ENCODE data around the gene NUP88.

DNA sequence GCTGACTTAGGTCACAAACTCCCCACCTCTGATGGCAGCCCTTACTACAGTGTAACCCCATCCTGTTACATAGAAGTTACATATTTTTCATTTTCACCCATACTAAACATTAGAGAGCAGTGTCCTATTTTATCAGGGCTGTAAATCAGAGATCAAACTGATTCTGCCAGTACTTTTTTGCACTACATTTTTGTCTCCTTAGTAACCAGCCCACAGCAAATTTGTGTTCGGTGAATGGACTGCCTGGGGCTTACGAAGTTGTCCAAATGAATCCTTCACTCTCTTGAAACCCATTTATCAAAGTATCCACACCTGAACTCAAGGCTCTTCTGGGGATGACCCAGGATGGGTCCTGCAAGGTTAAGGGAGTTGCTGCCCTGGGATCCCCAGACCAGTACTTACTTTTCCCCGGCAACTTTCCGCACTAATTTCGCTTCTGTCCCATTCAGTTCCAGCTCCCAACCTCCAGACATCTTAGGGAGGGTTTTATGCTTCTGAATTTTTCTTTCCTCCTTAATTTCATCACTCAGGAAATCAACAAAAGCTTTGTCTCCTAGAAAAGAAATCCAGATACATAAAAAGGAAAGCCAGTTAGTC lies 18.4 kb upstream of the NUP88 start:
- TF ChIP-seq, protein P1, sequence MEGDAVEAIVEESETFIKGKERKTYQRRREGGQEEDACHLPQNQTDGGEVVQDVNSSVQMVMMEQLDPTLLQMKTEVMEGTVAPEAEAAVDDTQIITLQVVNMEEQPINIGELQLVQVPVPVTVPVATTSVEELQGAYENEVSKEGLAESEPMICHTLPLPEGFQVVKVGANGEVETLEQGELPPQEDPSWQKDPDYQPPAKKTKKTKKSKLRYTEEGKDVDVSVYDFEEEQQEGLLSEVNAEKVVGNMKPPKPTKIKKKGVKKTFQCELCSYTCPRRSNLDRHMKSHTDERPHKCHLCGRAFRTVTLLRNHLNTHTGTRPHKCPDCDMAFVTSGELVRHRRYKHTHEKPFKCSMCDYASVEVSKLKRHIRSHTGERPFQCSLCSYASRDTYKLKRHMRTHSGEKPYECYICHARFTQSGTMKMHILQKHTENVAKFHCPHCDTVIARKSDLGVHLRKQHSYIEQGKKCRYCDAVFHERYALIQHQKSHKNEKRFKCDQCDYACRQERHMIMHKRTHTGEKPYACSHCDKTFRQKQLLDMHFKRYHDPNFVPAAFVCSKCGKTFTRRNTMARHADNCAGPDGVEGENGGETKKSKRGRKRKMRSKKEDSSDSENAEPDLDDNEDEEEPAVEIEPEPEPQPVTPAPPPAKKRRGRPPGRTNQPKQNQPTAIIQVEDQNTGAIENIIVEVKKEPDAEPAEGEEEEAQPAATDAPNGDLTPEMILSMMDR (IDR thresholded peaks at IDR 0.05; ENCODE audit: insufficient read depth, low read length): no peak
- TF ChIP-seq, protein P2, sequence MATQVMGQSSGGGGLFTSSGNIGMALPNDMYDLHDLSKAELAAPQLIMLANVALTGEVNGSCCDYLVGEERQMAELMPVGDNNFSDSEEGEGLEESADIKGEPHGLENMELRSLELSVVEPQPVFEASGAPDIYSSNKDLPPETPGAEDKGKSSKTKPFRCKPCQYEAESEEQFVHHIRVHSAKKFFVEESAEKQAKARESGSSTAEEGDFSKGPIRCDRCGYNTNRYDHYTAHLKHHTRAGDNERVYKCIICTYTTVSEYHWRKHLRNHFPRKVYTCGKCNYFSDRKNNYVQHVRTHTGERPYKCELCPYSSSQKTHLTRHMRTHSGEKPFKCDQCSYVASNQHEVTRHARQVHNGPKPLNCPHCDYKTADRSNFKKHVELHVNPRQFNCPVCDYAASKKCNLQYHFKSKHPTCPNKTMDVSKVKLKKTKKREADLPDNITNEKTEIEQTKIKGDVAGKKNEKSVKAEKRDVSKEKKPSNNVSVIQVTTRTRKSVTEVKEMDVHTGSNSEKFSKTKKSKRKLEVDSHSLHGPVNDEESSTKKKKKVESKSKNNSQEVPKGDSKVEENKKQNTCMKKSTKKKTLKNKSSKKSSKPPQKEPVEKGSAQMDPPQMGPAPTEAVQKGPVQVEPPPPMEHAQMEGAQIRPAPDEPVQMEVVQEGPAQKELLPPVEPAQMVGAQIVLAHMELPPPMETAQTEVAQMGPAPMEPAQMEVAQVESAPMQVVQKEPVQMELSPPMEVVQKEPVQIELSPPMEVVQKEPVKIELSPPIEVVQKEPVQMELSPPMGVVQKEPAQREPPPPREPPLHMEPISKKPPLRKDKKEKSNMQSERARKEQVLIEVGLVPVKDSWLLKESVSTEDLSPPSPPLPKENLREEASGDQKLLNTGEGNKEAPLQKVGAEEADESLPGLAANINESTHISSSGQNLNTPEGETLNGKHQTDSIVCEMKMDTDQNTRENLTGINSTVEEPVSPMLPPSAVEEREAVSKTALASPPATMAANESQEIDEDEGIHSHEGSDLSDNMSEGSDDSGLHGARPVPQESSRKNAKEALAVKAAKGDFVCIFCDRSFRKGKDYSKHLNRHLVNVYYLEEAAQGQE (IDR thresholded peaks at IDR 0.05; ENCODE audit: insufficient replicate concordance, low read depth): no peak
- no peak for TF ChIP-seq GABPA (IDR thresholded peaks at IDR 0.05; ENCODE audit: low read depth)
- TF ChIP-seq POLR2AphosphoS5 (IDR thresholded peaks at IDR 0.05; ENCODE audit: low read depth): no peak
- TF ChIP-seq SPI1 (IDR thresholded peaks at IDR 0.05; ENCODE audit: borderline replicate concordance, low read depth): no peak

Measured in HL-60 (cell line).